ENCODE results near the gene HBD. TPM values are rescaled to one million over a fixed set of nuclear protein-coding genes. Genes with fewer than 3 reads are reported as not detected.

Gene HBD
- total and polyA plus RNA-seq, 9 of the 15 experiments (the other 6 are each of a cell fraction or from before 2014, with no cell fraction given): 11.8 to 169 (median 36.0) TPM

GRCh38 chr11:5246772-5247471 is 12.6 kb upstream of the HBD start (continued):
- 0 out of 2 replicates have a peak, but pooled peaks have one; percentile 17 for TF ChIP-seq ARID1B (IDR thresholded peaks at IDR 0.05)
- peak; percentile 35; the same call in 1 of the 2 replicates for TF ChIP-seq PML (IDR thresholded peaks at IDR 0.05; ENCODE audit: low read length)
- TF ChIP-seq POLR2G (IDR thresholded peaks at IDR 0.05; ENCODE audit: low read depth, low read length): 0 out of 2 replicates have a peak, but pooled peaks have one; percentile 39
- TF ChIP-seq THRAP3 (IDR thresholded peaks at IDR 0.05; ENCODE audit: borderline replicate concordance): peak; percentile 30; the same call in 1 of the 2 replicates
- no peak for TF ChIP-seq PHF20 (IDR thresholded peaks at IDR 0.05; ENCODE audit: partially characterized antibody)
- TF ChIP-seq, protein P1, sequence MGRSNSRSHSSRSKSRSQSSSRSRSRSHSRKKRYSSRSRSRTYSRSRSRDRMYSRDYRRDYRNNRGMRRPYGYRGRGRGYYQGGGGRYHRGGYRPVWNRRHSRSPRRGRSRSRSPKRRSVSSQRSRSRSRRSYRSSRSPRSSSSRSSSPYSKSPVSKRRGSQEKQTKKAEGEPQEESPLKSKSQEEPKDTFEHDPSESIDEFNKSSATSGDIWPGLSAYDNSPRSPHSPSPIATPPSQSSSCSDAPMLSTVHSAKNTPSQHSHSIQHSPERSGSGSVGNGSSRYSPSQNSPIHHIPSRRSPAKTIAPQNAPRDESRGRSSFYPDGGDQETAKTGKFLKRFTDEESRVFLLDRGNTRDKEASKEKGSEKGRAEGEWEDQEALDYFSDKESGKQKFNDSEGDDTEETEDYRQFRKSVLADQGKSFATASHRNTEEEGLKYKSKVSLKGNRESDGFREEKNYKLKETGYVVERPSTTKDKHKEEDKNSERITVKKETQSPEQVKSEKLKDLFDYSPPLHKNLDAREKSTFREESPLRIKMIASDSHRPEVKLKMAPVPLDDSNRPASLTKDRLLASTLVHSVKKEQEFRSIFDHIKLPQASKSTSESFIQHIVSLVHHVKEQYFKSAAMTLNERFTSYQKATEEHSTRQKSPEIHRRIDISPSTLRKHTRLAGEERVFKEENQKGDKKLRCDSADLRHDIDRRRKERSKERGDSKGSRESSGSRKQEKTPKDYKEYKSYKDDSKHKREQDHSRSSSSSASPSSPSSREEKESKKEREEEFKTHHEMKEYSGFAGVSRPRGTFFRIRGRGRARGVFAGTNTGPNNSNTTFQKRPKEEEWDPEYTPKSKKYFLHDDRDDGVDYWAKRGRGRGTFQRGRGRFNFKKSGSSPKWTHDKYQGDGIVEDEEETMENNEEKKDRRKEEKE (IDR thresholded peaks at IDR 0.05; ENCODE audit: borderline replicate concordance in 1 of 2, control insufficient read depth in 1 of 2, low read depth in 2 of 2, low read length in 1 of 2): peak in 1 of 2 experiments; percentile 3; a peak in 1 of 4 replicates

DNA sequence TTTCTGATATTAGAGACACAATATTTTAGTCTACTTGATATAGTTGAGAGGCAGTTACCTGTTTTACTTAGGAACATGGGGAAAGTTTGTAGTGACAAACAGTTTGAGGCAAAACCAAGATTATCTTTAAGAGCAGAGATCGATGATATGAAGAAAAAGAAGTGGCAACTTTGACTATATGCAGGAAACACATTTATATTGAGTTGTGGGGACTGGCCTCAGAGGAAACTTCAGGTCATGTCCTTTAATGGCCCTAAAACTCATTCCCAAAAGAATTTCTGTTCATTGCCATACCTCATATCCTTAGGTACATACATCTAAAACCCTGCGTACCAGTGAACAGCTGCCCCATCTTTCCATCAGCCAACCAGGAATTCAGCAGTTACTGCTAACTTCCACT is 10.9 kb upstream of the HBD start:
- CTCF ChIA-PET (ENCODE audit: low intra/inter-chr PET ratio): no interaction called here
- in situ Hi-C loops (cut with MboI): no loop called here
- TF ChIP-seq ARID4B (CRISPR knock-in tag; IDR thresholded peaks at IDR 0.05): no peak
- TF ChIP-seq NFATC3 (IDR thresholded peaks at IDR 0.05): 0 out of 2 replicates have a peak, but pooled peaks have one; percentile 37
- TF ChIP-seq PML (IDR thresholded peaks at IDR 0.05; ENCODE audit: low read length): 0 out of 2 replicates have a peak, but pooled peaks have one; percentile 24
- no peak for TF ChIP-seq ZNF589 (CRISPR knock-in tag; IDR thresholded peaks at IDR 0.05; ENCODE audit: low read depth)
- TF ChIP-seq RBFOX2 (IDR thresholded peaks at IDR 0.05; ENCODE audit: low read depth, low read length): peak; percentile 51; the same call in 1 of the 2 replicates
- TF ChIP-seq KDM1A (IDR thresholded peaks at IDR 0.05): peak in 1 of 2 experiments; percentile 27; a peak in 1 of 4 replicates
- TF ChIP-seq SMARCA4 (IDR thresholded peaks at IDR 0.05): 0 out of 2 replicates have a peak, but pooled peaks have one; percentile 7

More for the DNA sequence above, 10.9 kb upstream of the HBD start:
- ATAC-seq (no peak), DNase-seq (ENCODE audit: extremely low read depth in 1 of 4, low spot score in 3 of 4) (peak in 1 of 4 experiments; percentile 40), FAIRE-seq (no peak)
- Histone ChIP-seq H3K36me3 (ENCODE audit: control insufficient read depth, insufficient read depth, low read length) (peaks cover 43% of the 10 kb centered on the region), H3K9me3 (replicated peaks; ENCODE audit: control insufficient read depth, insufficient read depth, low read depth, low read length) (no peaks in the 10 kb centered on the region), H3K27ac (ENCODE audit: extremely low read depth, low read depth, low read length) (peak overlapping the region; percentile 72), H4K20me1 (replicated peaks; ENCODE audit: control insufficient read depth, insufficient read depth, low read length) (peaks cover 5% of the 10 kb centered on the region; the same call in 1 of the 2 replicates), H3K27me3 (ENCODE audit: control insufficient read depth in 2 of 2, insufficient read depth in 2 of 2, low read length in 2 of 2) (no peaks in the 10 kb centered on the region), H2AFZ (ENCODE audit: low read depth, low read length) (no peak overlapping the region), H3K79me2 (ENCODE audit: control insufficient read depth, insufficient read depth, low read length) (peaks cover 92% of the 10 kb centered on the region), H3K9me1 (ENCODE audit: control insufficient read depth, insufficient read depth, low read length) (no peaks in the 10 kb centered on the region), H3K4me2 (ENCODE audit: insufficient read depth, low read length) (peak overlapping the region; percentile 88), H3K4me1 (replicated peaks in 1 of 2; ENCODE audit: control insufficient read depth in 2 of 2, insufficient read depth in 2 of 2, low read length in 2 of 2) (peaks cover 8 to 26% of the 10 kb centered on the region in 2 experiments), H3K4me3 (peak overlapping the region; percentile 54), H3K9ac (ENCODE audit: insufficient read depth in 1 of 2, low read depth in 2 of 2, low read length in 2 of 2) (peak overlapping the region; percentile 70; a peak in 3 of 4 replicates)
- POLR2A ChIA-PET: interaction anchor here (0.9 to 1.0 kb wide), 2 partner anchors 9 to 24 kb away, joined by 3 read pairs; partner anchors contain the start of gene HBE1
- intact Hi-C loops (cut with micrococcal nuclease): no loop called here
- no TSS peak for BruUV-seq (replicated peaks)
- WGBS (ENCODE audit: insufficient coverage, low coverage, missing lambda C conversion rate): 17% methylated on average over 2 of the region's 2 CpGs

Measured in K562 (cell line).